Measurements from ENCODE around the gene TOX3.

Gene TOX3

GRCh38 chr16:52553322-52553721, 6.4 kb upstream of the TOX3 start:
- Mint-ChIP-seq H3K27me3 (ENCODE audit: low read depth) (peaks cover 8% of the 10 kb centered on the region), H3K27ac (no peak overlapping the region), H3K4me1 (ENCODE audit: low read depth) (no peaks in the 10 kb centered on the region), H3K4me3 (no peak overlapping the region), H3K9me3 (peaks cover 5% of the 10 kb centered on the region), H3K36me3 (ENCODE audit: low read depth) (no peaks in the 10 kb centered on the region)
- no peak for DNase-seq (ENCODE audit: low spot score)

GRCh38 chr16:52552643-52553042, 5.7 kb upstream of the TOX3 start:
- no peak overlapping the region for H3K4me3 Mint-ChIP-seq
- peaks cover 5% of the 10 kb centered on the region for H3K9me3 Mint-ChIP-seq
- no peak overlapping the region for H3K27ac Mint-ChIP-seq
- peaks cover 15% of the 10 kb centered on the region for H3K27me3 Mint-ChIP-seq (ENCODE audit: low read depth)
- no peak for DNase-seq (ENCODE audit: low spot score)
- H3K36me3 Mint-ChIP-seq (ENCODE audit: low read depth) = no peaks in the 10 kb centered on the region
- H3K4me1 Mint-ChIP-seq (ENCODE audit: low read depth) = no peaks in the 10 kb centered on the region

GRCh38 chr16:52549011-52549692, 2.2 kb upstream of the TOX3 start:
- DNase-seq (ENCODE audit: low spot score) = no peak
- no peaks in the 10 kb centered on the region for H3K36me3 Mint-ChIP-seq (ENCODE audit: low read depth)
- no peaks in the 10 kb centered on the region for H3K4me1 Mint-ChIP-seq (ENCODE audit: low read depth)
- peaks cover 36% of the 10 kb centered on the region for H3K27me3 Mint-ChIP-seq (ENCODE audit: low read depth)
- no peak overlapping the region for H3K4me3 Mint-ChIP-seq
- no peak overlapping the region for H3K27ac Mint-ChIP-seq
- H3K9me3 Mint-ChIP-seq = peaks cover 5% of the 10 kb centered on the region

- no peak overlapping the region for H3K27ac Mint-ChIP-seq
- peaks cover 39% of the 10 kb centered on the region for H3K27me3 Mint-ChIP-seq (ENCODE audit: low read depth)
- no peaks in the 10 kb centered on the region for H3K9me3 Mint-ChIP-seq
- no peak for DNase-seq (ENCODE audit: low spot score)
- H3K36me3 Mint-ChIP-seq (ENCODE audit: low read depth) = no peaks in the 10 kb centered on the region
- no peak overlapping the region for H3K4me3 Mint-ChIP-seq
- H3K4me1 Mint-ChIP-seq (ENCODE audit: low read depth) = no peaks in the 10 kb centered on the region
Measured at GRCh38 chr16:52548261-52549010, 1.5 kb upstream of the TOX3 start.

GRCh38 chr16:52547834-52548215, 882 bp upstream of the TOX3 start:
- Mint-ChIP-seq H3K27ac (no peak overlapping the region), H3K4me3 (no peak overlapping the region), H3K4me1 (ENCODE audit: low read depth) (no peaks in the 10 kb centered on the region), H3K27me3 (ENCODE audit: low read depth) (peaks cover 39% of the 10 kb centered on the region), H3K9me3 (no peaks in the 10 kb centered on the region), H3K36me3 (ENCODE audit: low read depth) (no peaks in the 10 kb centered on the region)
- no peak for DNase-seq (ENCODE audit: low spot score)

- no peaks in the 10 kb centered on the region for H3K4me1 Mint-ChIP-seq (ENCODE audit: low read depth)
- H3K9me3 Mint-ChIP-seq = no peaks in the 10 kb centered on the region
- peaks cover 39% of the 10 kb centered on the region for H3K27me3 Mint-ChIP-seq (ENCODE audit: low read depth)
- H3K36me3 Mint-ChIP-seq (ENCODE audit: low read depth) = no peaks in the 10 kb centered on the region
- no peak for DNase-seq (ENCODE audit: low spot score)
- H3K27ac Mint-ChIP-seq = no peak overlapping the region
- no peak overlapping the region for H3K4me3 Mint-ChIP-seq
Measured at GRCh38 chr16:52546291-52547003, 496 bp downstream of the TOX3 start.

GRCh38 chr16:52545898-52546266, 1.1 kb downstream of the TOX3 start:
- Mint-ChIP-seq H3K9me3 (no peaks in the 10 kb centered on the region), H3K4me1 (ENCODE audit: low read depth) (no peaks in the 10 kb centered on the region), H3K27me3 (ENCODE audit: low read depth) (peaks cover 39% of the 10 kb centered on the region), H3K36me3 (ENCODE audit: low read depth) (no peaks in the 10 kb centered on the region), H3K27ac (no peak overlapping the region), H3K4me3 (no peak overlapping the region)
- no peak for DNase-seq (ENCODE audit: low spot score)

- Mint-ChIP-seq H3K27ac (no peak overlapping the region), H3K36me3 (ENCODE audit: low read depth) (no peaks in the 10 kb centered on the region), H3K27me3 (ENCODE audit: low read depth) (peaks cover 39% of the 10 kb centered on the region), H3K9me3 (no peaks in the 10 kb centered on the region), H3K4me1 (ENCODE audit: low read depth) (no peaks in the 10 kb centered on the region), H3K4me3 (no peak overlapping the region)
- no peak for DNase-seq (ENCODE audit: low spot score)
Measured at GRCh38 chr16:52545222-52545897, 1.6 kb downstream of the TOX3 start.

GRCh38 chr16:52544703-52545102, 2.2 kb downstream of the TOX3 start:
- Mint-ChIP-seq H3K4me1 (ENCODE audit: low read depth) (no peaks in the 10 kb centered on the region), H3K4me3 (no peak overlapping the region), H3K27me3 (ENCODE audit: low read depth) (peaks cover 39% of the 10 kb centered on the region), H3K9me3 (no peaks in the 10 kb centered on the region), H3K36me3 (ENCODE audit: low read depth) (no peaks in the 10 kb centered on the region), H3K27ac (no peak overlapping the region)
- no peak for DNase-seq (ENCODE audit: low spot score)

GRCh38 chr16:52543654-52544053, 3.3 kb downstream of the TOX3 start:
- Mint-ChIP-seq H3K4me1 (ENCODE audit: low read depth) (no peaks in the 10 kb centered on the region), H3K36me3 (ENCODE audit: low read depth) (no peaks in the 10 kb centered on the region), H3K27me3 (ENCODE audit: low read depth) (peaks cover 34% of the 10 kb centered on the region), H3K9me3 (no peaks in the 10 kb centered on the region), H3K4me3 (no peak overlapping the region), H3K27ac (no peak overlapping the region)
- DNase-seq (ENCODE audit: low spot score) = no peak

GRCh38 chr16:52540910-52541309, 6.0 kb downstream of the TOX3 start:
- H3K36me3 Mint-ChIP-seq (ENCODE audit: low read depth) = no peaks in the 10 kb centered on the region
- H3K27ac Mint-ChIP-seq = no peak overlapping the region
- peaks cover 18% of the 10 kb centered on the region for H3K27me3 Mint-ChIP-seq (ENCODE audit: low read depth)
- H3K4me1 Mint-ChIP-seq (ENCODE audit: low read depth) = no peaks in the 10 kb centered on the region
- H3K9me3 Mint-ChIP-seq = no peaks in the 10 kb centered on the region
- DNase-seq (ENCODE audit: low spot score) = no peak
- no peak overlapping the region for H3K4me3 Mint-ChIP-seq

- H3K27ac Mint-ChIP-seq = no peak overlapping the region
- no peaks in the 10 kb centered on the region for H3K4me1 Mint-ChIP-seq (ENCODE audit: low read depth)
- peaks cover 3% of the 10 kb centered on the region for H3K27me3 Mint-ChIP-seq (ENCODE audit: low read depth)
- no peak overlapping the region for H3K4me3 Mint-ChIP-seq
- H3K36me3 Mint-ChIP-seq (ENCODE audit: low read depth) = no peaks in the 10 kb centered on the region
- no peaks in the 10 kb centered on the region for H3K9me3 Mint-ChIP-seq
- DNase-seq (ENCODE audit: low spot score) = no peak
Measured at GRCh38 chr16:52539191-52539590, 7.8 kb downstream of the TOX3 start.

- Mint-ChIP-seq H3K27me3 (ENCODE audit: low read depth) (peaks cover under 1% of the 10 kb centered on the region), H3K9me3 (no peaks in the 10 kb centered on the region)
Measured at GRCh38 chr16:52538511-52538910, 8.4 kb downstream of the TOX3 start.

GRCh38 chr16:52537516-52537915, 9.4 kb downstream of the TOX3 start:
- no peak overlapping the region for H3K4me3 Mint-ChIP-seq

More at GRCh38 chr16:52538511-52538910, 8.4 kb downstream of the TOX3 start:
- Mint-ChIP-seq H3K27ac (no peak overlapping the region), H3K4me1 (ENCODE audit: low read depth) (no peaks in the 10 kb centered on the region), H3K4me3 (no peak overlapping the region), H3K36me3 (ENCODE audit: low read depth) (no peaks in the 10 kb centered on the region)
- DNase-seq (ENCODE audit: low spot score) = no peak

More at GRCh38 chr16:52537516-52537915, 9.4 kb downstream of the TOX3 start:
- H3K27ac Mint-ChIP-seq = no peak overlapping the region
- H3K36me3 Mint-ChIP-seq (ENCODE audit: low read depth) = no peaks in the 10 kb centered on the region
- H3K9me3 Mint-ChIP-seq = no peaks in the 10 kb centered on the region
- H3K4me1 Mint-ChIP-seq (ENCODE audit: low read depth) = no peaks in the 10 kb centered on the region
- H3K27me3 Mint-ChIP-seq (ENCODE audit: low read depth) = no peaks in the 10 kb centered on the region
- DNase-seq (ENCODE audit: low spot score) = no peak

Data from T-helper 2 cell treated with Interferon-gamma antibody and Interleukin-4, amounts not matched to agents 5 μg/mL and 100 μg/mL, for 36 hours (primary cell).